Measurements from ENCODE around the gene SYNPO2. TPM values are rescaled to one million over a fixed set of nuclear protein-coding genes. Genes with fewer than 3 reads are reported as not detected.
"Not testable (repeated sequence)": the region's sequence is repeated elsewhere in the genome, so short reads cannot be mapped to it uniquely, and the experiment has no call there.

SYNPO2 gene
- total RNA-seq, 1 donor from 2014 or later = 0.26 TPM

- H3K27ac Mint-ChIP-seq = no peak overlapping the region
- intact Hi-C loops (cut with micrococcal nuclease) = loop anchor here (10.0 kb wide), 1 partner anchor 505 kb away; no protein-coding TSS in a partner anchor
- no peaks in the 10 kb centered on the region for H3K36me3 Mint-ChIP-seq (ENCODE audit: low read depth)
- no peaks in the 10 kb centered on the region for H3K27me3 Mint-ChIP-seq (ENCODE audit: insufficient read depth)
- no peaks in the 10 kb centered on the region for H3K4me1 Mint-ChIP-seq (ENCODE audit: low read depth)
- no peaks in the 10 kb centered on the region for H3K9me3 Mint-ChIP-seq
- H3K4me3 Mint-ChIP-seq = no peak overlapping the region
- no peak for DNase-seq (ENCODE audit: low spot score)
Measured at GRCh38 chr4:118989098-118990080, 100.7 kb downstream of the SYNPO2 start.

- no peak for DNase-seq (ENCODE audit: low spot score)
- H3K9me3 Mint-ChIP-seq = no peaks in the 10 kb centered on the region
- H3K4me1 Mint-ChIP-seq (ENCODE audit: low read depth) = no peaks in the 10 kb centered on the region
- no peak overlapping the region for H3K4me3 Mint-ChIP-seq
- H3K27me3 Mint-ChIP-seq (ENCODE audit: insufficient read depth) = no peaks in the 10 kb centered on the region
- H3K36me3 Mint-ChIP-seq (ENCODE audit: low read depth) = no peaks in the 10 kb centered on the region
- no peak overlapping the region for H3K27ac Mint-ChIP-seq
- intact Hi-C loops (cut with micrococcal nuclease) = no loop called here
Measured at GRCh38 chr4:118991686-118992085, 103.0 kb downstream of the SYNPO2 start.

GRCh38 chr4:118992149-118992548 lies 103.5 kb downstream of the SYNPO2 start:
- no peak overlapping the region for H3K4me3 Mint-ChIP-seq
- no peaks in the 10 kb centered on the region for H3K9me3 Mint-ChIP-seq
- H3K36me3 Mint-ChIP-seq (ENCODE audit: low read depth) = no peaks in the 10 kb centered on the region
- no peak for DNase-seq (ENCODE audit: low spot score)
- no peaks in the 10 kb centered on the region for H3K27me3 Mint-ChIP-seq (ENCODE audit: insufficient read depth)
- intact Hi-C loops (cut with micrococcal nuclease) = no loop called here
- H3K27ac Mint-ChIP-seq = no peak overlapping the region
- no peaks in the 10 kb centered on the region for H3K4me1 Mint-ChIP-seq (ENCODE audit: low read depth)

GRCh38 chr4:118993333-118993732 lies 104.7 kb downstream of the SYNPO2 start:
- no peaks in the 10 kb centered on the region for H3K4me1 Mint-ChIP-seq (ENCODE audit: low read depth)
- no peak overlapping the region for H3K27ac Mint-ChIP-seq
- no peaks in the 10 kb centered on the region for H3K27me3 Mint-ChIP-seq (ENCODE audit: insufficient read depth)
- intact Hi-C loops (cut with micrococcal nuclease) = no loop called here
- no peaks in the 10 kb centered on the region for H3K36me3 Mint-ChIP-seq (ENCODE audit: low read depth)
- DNase-seq (ENCODE audit: low spot score) = no peak
- no peak overlapping the region for H3K4me3 Mint-ChIP-seq
- no peaks in the 10 kb centered on the region for H3K9me3 Mint-ChIP-seq

- no peaks in the 10 kb centered on the region for H3K36me3 Mint-ChIP-seq (ENCODE audit: low read depth)
- H3K27me3 Mint-ChIP-seq (ENCODE audit: insufficient read depth) = no peaks in the 10 kb centered on the region
- H3K4me3 Mint-ChIP-seq = no peak overlapping the region
- intact Hi-C loops (cut with micrococcal nuclease) = no loop called here
- no peak for DNase-seq (ENCODE audit: low spot score)
- H3K9me3 Mint-ChIP-seq = no peaks in the 10 kb centered on the region
- H3K4me1 Mint-ChIP-seq (ENCODE audit: low read depth) = no peaks in the 10 kb centered on the region
- H3K27ac Mint-ChIP-seq = no peak overlapping the region
Measured at GRCh38 chr4:118994030-118994429, 105.4 kb downstream of the SYNPO2 start.

- Mint-ChIP-seq H3K27me3 (ENCODE audit: insufficient read depth) (no peaks in the 10 kb centered on the region), H3K36me3 (ENCODE audit: low read depth) (no peaks in the 10 kb centered on the region), H3K4me1 (ENCODE audit: low read depth) (no peaks in the 10 kb centered on the region), H3K4me3 (no peak overlapping the region), H3K9me3 (no peaks in the 10 kb centered on the region), H3K27ac (no peak overlapping the region)
- no peak for DNase-seq (ENCODE audit: low spot score)
- intact Hi-C loops (cut with micrococcal nuclease) = no loop called here
Measured at GRCh38 chr4:118995693-118996391, 107.2 kb downstream of the SYNPO2 start.

- no peak overlapping the region for H3K27ac Mint-ChIP-seq
- intact Hi-C loops (cut with micrococcal nuclease) = no loop called here
Measured at GRCh38 chr4:118997601-118998000, 108.9 kb downstream of the SYNPO2 start.

GRCh38 chr4:118999919-119000318 lies 111.3 kb downstream of the SYNPO2 start:
- Mint-ChIP-seq H3K36me3 (ENCODE audit: low read depth) (no peaks in the 10 kb centered on the region), H3K27ac (no peak overlapping the region), H3K27me3 (ENCODE audit: insufficient read depth) (peaks cover 7% of the 10 kb centered on the region), H3K4me3 (no peak overlapping the region), H3K9me3 (no peaks in the 10 kb centered on the region), H3K4me1 (ENCODE audit: low read depth) (no peaks in the 10 kb centered on the region)
- DNase-seq (ENCODE audit: low spot score) = no peak
- intact Hi-C loops (cut with micrococcal nuclease) = no loop called here

More at GRCh38 chr4:118997601-118998000, 108.9 kb downstream of the SYNPO2 start:
- no peak for DNase-seq (ENCODE audit: low spot score)
- H3K4me1 Mint-ChIP-seq (ENCODE audit: low read depth) = no peaks in the 10 kb centered on the region
- H3K9me3 Mint-ChIP-seq = no peaks in the 10 kb centered on the region
- no peak overlapping the region for H3K4me3 Mint-ChIP-seq
- no peaks in the 10 kb centered on the region for H3K36me3 Mint-ChIP-seq (ENCODE audit: low read depth)
- H3K27me3 Mint-ChIP-seq (ENCODE audit: insufficient read depth) = peaks cover 7% of the 10 kb centered on the region

GRCh38 chr4:119000400-119000799 lies 111.7 kb downstream of the SYNPO2 start:
- Mint-ChIP-seq H3K4me3 (no peak overlapping the region), H3K36me3 (ENCODE audit: low read depth) (no peaks in the 10 kb centered on the region)
- intact Hi-C loops (cut with micrococcal nuclease) = no loop called here

GRCh38 chr4:119002476-119002875 lies 113.8 kb downstream of the SYNPO2 start:
- no peaks in the 10 kb centered on the region for H3K9me3 Mint-ChIP-seq
- no peaks in the 10 kb centered on the region for H3K4me1 Mint-ChIP-seq (ENCODE audit: low read depth)
- no peak overlapping the region for H3K4me3 Mint-ChIP-seq
- no peaks in the 10 kb centered on the region for H3K36me3 Mint-ChIP-seq (ENCODE audit: low read depth)
- no peak overlapping the region for H3K27ac Mint-ChIP-seq
- no peak for DNase-seq (ENCODE audit: low spot score)
- peaks cover 7% of the 10 kb centered on the region for H3K27me3 Mint-ChIP-seq (ENCODE audit: insufficient read depth)
- intact Hi-C loops (cut with micrococcal nuclease) = no loop called here

More at GRCh38 chr4:119000400-119000799, 111.7 kb downstream of the SYNPO2 start:
- H3K9me3 Mint-ChIP-seq = no peaks in the 10 kb centered on the region
- no peak for DNase-seq (ENCODE audit: low spot score)
- peaks cover 7% of the 10 kb centered on the region for H3K27me3 Mint-ChIP-seq (ENCODE audit: insufficient read depth)
- no peak overlapping the region for H3K27ac Mint-ChIP-seq
- no peaks in the 10 kb centered on the region for H3K4me1 Mint-ChIP-seq (ENCODE audit: low read depth)

- H3K4me3 Mint-ChIP-seq; H3K9me3 Mint-ChIP-seq; H3K27ac Mint-ChIP-seq; H3K27me3 Mint-ChIP-seq (ENCODE audit: insufficient read depth); H3K4me1 Mint-ChIP-seq (ENCODE audit: low read depth); DNase-seq (ENCODE audit: low spot score); intact Hi-C loops (cut with micrococcal nuclease); H3K36me3 Mint-ChIP-seq (ENCODE audit: low read depth): not testable (repeated sequence)
Measured at GRCh38 chr4:119003001-119003400, 114.3 kb downstream of the SYNPO2 start.

- H3K27me3 Mint-ChIP-seq (ENCODE audit: insufficient read depth) = peaks cover 10% of the 10 kb centered on the region
Measured at GRCh38 chr4:119005928-119006460, 117.3 kb downstream of the SYNPO2 start.

GRCh38 chr4:119008761-119009160 lies 120.1 kb downstream of the SYNPO2 start:
- intact Hi-C loops (cut with micrococcal nuclease) = no loop called here
- H3K4me3 Mint-ChIP-seq = no peak overlapping the region
- H3K27ac Mint-ChIP-seq = no peak overlapping the region
- no peaks in the 10 kb centered on the region for H3K4me1 Mint-ChIP-seq (ENCODE audit: low read depth)
- H3K9me3 Mint-ChIP-seq = no peaks in the 10 kb centered on the region
- H3K27me3 Mint-ChIP-seq (ENCODE audit: insufficient read depth) = peaks cover 2% of the 10 kb centered on the region
- H3K36me3 Mint-ChIP-seq (ENCODE audit: low read depth) = no peaks in the 10 kb centered on the region
- DNase-seq (ENCODE audit: low spot score) = no peak

More at GRCh38 chr4:119005928-119006460, 117.3 kb downstream of the SYNPO2 start:
- H3K36me3 Mint-ChIP-seq (ENCODE audit: low read depth) = no peaks in the 10 kb centered on the region
- no peaks in the 10 kb centered on the region for H3K4me1 Mint-ChIP-seq (ENCODE audit: low read depth)
- H3K9me3 Mint-ChIP-seq = no peaks in the 10 kb centered on the region
- no peak overlapping the region for H3K4me3 Mint-ChIP-seq
- intact Hi-C loops (cut with micrococcal nuclease) = no loop called here
- no peak overlapping the region for H3K27ac Mint-ChIP-seq
- DNase-seq (ENCODE audit: low spot score) = no peak
